ENCODE results near the gene RPUSD2.

The RPUSD2 gene

DNA sequence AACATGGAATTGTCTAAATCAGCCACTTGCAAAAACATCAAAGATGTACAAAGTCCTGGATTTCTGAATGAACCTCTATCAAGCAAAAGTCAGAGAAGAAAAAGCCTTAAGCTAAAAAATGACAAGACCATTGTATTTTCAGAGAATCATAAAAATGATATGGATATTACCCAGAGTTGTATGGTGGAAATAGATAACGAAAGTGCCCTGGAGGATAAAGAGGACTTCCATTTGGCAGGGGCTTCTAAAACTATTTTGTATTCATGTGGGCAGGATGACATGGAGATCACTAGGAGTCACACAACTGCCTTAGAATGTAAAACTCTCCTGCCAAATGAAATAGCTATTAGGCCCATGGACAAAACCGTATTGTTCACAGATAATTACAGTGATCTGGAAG, 54.3 kb downstream of the RPUSD2 start:
- DNase-seq (ENCODE audit: low spot score): no peak
